K562 (cell line): Measurements from ENCODE around the gene LIPM.

Source experiments
- TEAD2 ChIP-seq: fragments of 450-650 bp; IDR thresholded peaks from 2 replicates; pipeline ENCODE4 v1.6.1; 2016; ENCODE audit warnings: missing genetic modification characterization, control low read depth, missing compliant biosample characterization
- ZNF224 ChIP-seq: sonication (generic); formaldehyde crosslinking; IDR thresholded peaks from 2 replicates; pipeline ENCODE4 v1.8.0; 2022; ENCODE audit warnings: mild to moderate bottlenecking, missing genetic modification reagents
- TF ChIP-seq, protein P1 (sequence below): fragments of 450-650 bp; IDR thresholded peaks from 2 replicates; pipeline ENCODE4 v1.6.1; 2017; ENCODE audit warnings: antibody characterized with exemption, mild to moderate bottlenecking

DNA sequence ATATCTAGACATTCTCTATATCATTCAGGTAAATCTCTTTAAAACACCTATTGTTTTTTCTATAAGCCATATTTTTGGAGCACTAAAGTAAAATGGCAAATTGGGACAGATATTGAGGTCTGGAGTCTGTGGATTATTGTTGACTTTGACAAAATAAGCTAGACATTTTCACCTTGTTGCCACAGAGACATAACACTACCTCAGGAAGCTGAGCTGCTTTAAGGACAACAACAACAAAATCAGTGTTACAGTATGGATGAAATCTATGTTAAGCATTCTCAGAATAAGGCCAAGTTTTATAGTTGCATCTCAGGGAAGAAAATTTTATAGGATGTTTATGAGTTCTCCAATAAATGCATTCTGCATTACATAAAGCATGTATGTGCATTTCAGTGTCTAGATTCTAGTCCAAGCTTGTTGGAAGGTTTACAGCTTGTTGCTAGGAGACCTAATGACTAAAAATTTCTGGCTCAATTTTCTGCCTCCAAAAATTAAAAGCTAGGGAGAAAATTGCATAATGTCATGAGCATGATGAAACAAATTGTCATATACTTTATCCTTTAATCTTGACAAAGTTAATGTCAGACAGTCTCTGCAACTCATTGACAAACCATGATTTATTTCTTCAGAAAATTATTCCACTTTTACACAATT, 18.3 kb downstream of the LIPM start:
- no peak for TF ChIP-seq TEAD2 (tag)
- TF ChIP-seq ZNF224 (CRISPR knock-in tag) = no peak
- TF ChIP-seq, protein P1, sequence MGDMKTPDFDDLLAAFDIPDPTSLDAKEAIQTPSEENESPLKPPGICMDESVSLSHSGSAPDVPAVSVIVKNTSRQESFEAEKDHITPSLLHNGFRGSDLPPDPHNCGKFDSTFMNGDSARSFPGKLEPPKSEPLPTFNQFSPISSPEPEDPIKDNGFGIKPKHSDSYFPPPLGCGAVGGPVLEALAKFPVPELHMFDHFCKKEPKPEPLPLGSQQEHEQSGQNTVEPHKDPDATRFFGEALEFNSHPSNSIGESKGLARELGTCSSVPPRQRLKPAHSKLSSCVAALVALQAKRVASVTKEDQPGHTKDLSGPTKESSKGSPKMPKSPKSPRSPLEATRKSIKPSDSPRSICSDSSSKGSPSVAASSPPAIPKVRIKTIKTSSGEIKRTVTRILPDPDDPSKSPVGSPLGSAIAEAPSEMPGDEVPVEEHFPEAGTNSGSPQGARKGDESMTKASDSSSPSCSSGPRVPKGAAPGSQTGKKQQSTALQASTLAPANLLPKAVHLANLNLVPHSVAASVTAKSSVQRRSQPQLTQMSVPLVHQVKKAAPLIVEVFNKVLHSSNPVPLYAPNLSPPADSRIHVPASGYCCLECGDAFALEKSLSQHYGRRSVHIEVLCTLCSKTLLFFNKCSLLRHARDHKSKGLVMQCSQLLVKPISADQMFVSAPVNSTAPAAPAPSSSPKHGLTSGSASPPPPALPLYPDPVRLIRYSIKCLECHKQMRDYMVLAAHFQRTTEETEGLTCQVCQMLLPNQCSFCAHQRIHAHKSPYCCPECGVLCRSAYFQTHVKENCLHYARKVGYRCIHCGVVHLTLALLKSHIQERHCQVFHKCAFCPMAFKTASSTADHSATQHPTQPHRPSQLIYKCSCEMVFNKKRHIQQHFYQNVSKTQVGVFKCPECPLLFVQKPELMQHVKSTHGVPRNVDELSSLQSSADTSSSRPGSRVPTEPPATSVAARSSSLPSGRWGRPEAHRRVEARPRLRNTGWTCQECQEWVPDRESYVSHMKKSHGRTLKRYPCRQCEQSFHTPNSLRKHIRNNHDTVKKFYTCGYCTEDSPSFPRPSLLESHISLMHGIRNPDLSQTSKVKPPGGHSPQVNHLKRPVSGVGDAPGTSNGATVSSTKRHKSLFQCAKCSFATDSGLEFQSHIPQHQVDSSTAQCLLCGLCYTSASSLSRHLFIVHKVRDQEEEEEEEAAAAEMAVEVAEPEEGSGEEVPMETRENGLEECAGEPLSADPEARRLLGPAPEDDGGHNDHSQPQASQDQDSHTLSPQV = no peak
